GM18499 (cell line): ENCODE measurements around the gene C1orf52.
"Not testable (repeated sequence)": the region's sequence is repeated elsewhere in the genome, so short reads cannot be mapped to it uniquely, and the experiment has no call there.

ENCODE experiments used
- ATAC-seq: cut with Tn5 transposase; IDR thresholded peaks from one replicate; pipeline ENCODE4 v1.9.1; 2021; ENCODE audit warnings: moderate number of reproducible peaks; ENCODE audit not compliant: insufficient read depth, unreplicated experiment

Gene C1orf52

GRCh38 chr1:85279458-85280080, 20.1 kb upstream of the C1orf52 start:
- no peak for ATAC-seq

- ATAC-seq = peak; percentile 29
Measured at GRCh38 chr1:85278853-85279314, 19.4 kb upstream of the C1orf52 start.

- no peak for ATAC-seq
Measured at GRCh38 chr1:85277802-85278201, 18.3 kb upstream of the C1orf52 start.

- ATAC-seq = no peak
Measured at GRCh38 chr1:85276978-85277639, 17.6 kb upstream of the C1orf52 start.

GRCh38 chr1:85276215-85276977, 16.9 kb upstream of the C1orf52 start, which contains the start of gene BCL10:
BCL10 (minus strand) TSS chr1:85276632; CDS start chr1:85276352, 280 bp downstream.
- ATAC-seq = peak; percentile 83

GRCh38 chr1:85275701-85276214, 16.3 kb upstream of the C1orf52 start:
- no peak for ATAC-seq

GRCh38 chr1:85274969-85275453, 15.5 kb upstream of the C1orf52 start:
- no peak for ATAC-seq

GRCh38 chr1:85273397-85273796, 13.9 kb upstream of the C1orf52 start:
- ATAC-seq = no peak

- no peak for ATAC-seq
Measured at GRCh38 chr1:85268801-85269585, 9.5 kb upstream of the C1orf52 start.

- ATAC-seq = no peak
Measured at GRCh38 chr1:85267313-85267712, 7.9 kb upstream of the C1orf52 start.

- no peak for ATAC-seq
Measured at GRCh38 chr1:85264150-85264549, 4.7 kb upstream of the C1orf52 start.

GRCh38 chr1:85262985-85263384, 3.5 kb upstream of the C1orf52 start:
- no peak for ATAC-seq

- ATAC-seq = no peak
Measured at GRCh38 chr1:85259912-85260274, 431 bp upstream of the C1orf52 start.

GRCh38 chr1:85258536-85259117, 835 bp downstream of the C1orf52 start:
- ATAC-seq = no peak

- not testable (repeated sequence) for ATAC-seq
Measured at GRCh38 chr1:85249042-85249441, 10.4 kb downstream of the C1orf52 start.

GRCh38 chr1:85245891-85246290, 13.6 kb downstream of the C1orf52 start:
- no peak for ATAC-seq

GRCh38 chr1:85245456-85245855, 14.0 kb downstream of the C1orf52 start:
- ATAC-seq = no peak

GRCh38 chr1:85244271-85245061, 15.0 kb downstream of the C1orf52 start:
- ATAC-seq = no peak

- no peak for ATAC-seq
Measured at GRCh38 chr1:85243372-85243771, 16.1 kb downstream of the C1orf52 start.
